Activated effector memory CD4-positive, alpha-beta T cell treated with anti-CD3 and anti-CD28 coated beads, Interleukin-2, amount 50 U/mL, for 16 hours (primary cell): ENCODE measurements around the gene CELF2.
A peak's percentile ranks its signal among the peaks of the same experiment; 100 is the strongest.
"Not testable (repeated sequence)": the region's sequence is repeated elsewhere in the genome, so short reads cannot be mapped to it uniquely, and the experiment has no call there.

ENCODE experiments used
- DNase-seq: peaks from one replicate; pipeline ENCODE4 v3.0.0-alpha.2; 2020

Gene CELF2

GRCh38 chr10:11178606-11179515 lies 161.2 kb downstream of the CELF2 start:
- peak; percentile 94 for DNase-seq

DNA sequence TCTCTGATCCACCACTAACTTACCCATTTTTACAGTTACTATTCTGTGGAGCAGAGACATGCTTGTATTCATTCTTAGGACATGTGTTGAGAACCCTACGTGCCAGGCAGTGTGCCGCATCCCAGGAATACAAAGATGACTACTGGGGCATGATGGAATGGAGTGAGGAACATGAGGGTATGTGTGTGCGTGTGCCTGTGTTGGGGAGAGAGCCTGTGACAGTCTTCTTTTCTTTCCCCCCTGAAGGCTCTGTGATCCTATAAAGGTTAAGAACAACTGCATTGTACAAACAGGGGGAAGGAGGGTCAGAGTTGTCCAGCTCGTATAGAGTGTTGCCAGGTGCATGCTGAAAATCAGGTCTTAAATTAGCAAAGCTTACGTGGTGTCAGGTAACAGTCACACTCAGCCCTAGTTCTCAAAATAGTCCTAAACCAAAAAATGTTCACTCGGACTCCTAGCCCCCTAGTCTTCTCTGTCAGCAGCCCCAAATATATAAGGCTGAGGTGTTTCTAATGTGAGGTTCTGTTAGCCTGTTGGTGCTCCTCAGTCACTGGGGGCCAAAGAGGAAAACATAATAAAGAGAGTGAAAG lies 161.9 kb downstream of the CELF2 start:
- no peak for DNase-seq

- peak; percentile 86 for DNase-seq
Observed at GRCh38 chr10:11180228-11180627, 162.6 kb downstream of the CELF2 start.

DNA sequence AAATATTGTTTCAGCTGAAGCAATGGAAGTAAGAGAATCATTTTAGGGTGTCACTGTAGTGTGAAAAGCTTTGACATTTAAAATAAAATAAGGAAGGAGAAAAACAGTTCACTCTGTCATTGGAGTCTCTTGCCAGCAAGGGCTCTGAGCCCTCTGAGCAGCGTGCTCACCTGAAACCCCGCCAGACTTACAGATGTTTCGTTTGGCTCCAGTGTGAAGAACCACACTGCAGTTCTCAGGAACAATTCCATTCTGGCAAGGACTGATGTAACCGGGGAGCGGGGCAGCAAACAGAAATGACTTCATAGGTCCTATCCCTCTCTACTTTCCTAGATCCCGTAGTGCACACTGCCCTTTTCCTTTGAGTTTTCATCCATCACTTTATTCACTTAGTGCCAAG lies 164.3 kb downstream of the CELF2 start:
- DNase-seq: no peak

DNA sequence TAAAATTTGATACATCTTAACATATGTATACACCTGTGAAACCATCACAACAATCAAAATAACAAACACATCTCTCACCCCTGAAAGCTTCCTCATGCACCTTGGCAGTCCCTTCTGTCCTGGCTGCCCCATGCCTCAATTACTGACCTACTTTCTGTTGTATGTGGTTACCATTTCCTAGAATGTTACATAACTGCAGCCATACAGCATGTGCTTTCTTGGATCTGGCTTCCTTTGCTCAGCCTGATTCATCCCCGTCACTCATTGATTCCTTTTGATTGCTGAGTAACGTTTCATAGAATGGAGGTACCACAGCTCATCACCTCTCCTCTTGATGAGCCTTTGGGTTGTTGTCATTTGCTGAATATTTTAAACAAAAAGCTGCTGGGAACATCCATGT lies 165.3 kb downstream of the CELF2 start:
- no peak for DNase-seq

- no peak for DNase-seq
Observed at GRCh38 chr10:11184093-11184492, 166.4 kb downstream of the CELF2 start.

DNA sequence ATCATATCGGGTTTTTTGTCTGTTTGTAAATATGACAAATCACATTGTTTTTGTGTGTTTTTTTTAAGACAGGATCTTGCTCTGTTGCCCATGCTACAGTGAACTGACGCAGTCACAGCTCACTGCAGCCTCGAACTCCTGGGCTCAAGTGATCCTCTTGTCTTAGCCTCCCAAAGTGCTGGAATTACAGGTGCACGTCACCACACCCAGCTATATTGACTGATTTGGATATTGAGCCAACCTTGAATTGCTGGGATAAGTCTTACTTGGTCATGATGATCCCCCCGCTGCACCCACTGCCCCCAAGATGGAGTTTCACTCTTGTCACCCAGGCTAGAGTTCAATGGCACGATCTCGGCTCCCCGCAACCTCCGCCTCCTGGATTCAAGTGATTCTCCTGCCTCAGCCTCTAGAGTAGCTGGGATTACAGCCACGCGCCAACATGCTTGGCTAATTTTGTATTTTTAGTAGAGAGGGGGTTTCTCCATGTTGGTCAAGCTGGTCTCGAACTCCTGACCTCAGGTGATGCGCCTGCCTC lies 167.5 kb downstream of the CELF2 start:
- DNase-seq: not testable (repeated sequence)

GRCh38 chr10:11186374-11186773 lies 168.7 kb downstream of the CELF2 start:
- no peak for DNase-seq

DNA sequence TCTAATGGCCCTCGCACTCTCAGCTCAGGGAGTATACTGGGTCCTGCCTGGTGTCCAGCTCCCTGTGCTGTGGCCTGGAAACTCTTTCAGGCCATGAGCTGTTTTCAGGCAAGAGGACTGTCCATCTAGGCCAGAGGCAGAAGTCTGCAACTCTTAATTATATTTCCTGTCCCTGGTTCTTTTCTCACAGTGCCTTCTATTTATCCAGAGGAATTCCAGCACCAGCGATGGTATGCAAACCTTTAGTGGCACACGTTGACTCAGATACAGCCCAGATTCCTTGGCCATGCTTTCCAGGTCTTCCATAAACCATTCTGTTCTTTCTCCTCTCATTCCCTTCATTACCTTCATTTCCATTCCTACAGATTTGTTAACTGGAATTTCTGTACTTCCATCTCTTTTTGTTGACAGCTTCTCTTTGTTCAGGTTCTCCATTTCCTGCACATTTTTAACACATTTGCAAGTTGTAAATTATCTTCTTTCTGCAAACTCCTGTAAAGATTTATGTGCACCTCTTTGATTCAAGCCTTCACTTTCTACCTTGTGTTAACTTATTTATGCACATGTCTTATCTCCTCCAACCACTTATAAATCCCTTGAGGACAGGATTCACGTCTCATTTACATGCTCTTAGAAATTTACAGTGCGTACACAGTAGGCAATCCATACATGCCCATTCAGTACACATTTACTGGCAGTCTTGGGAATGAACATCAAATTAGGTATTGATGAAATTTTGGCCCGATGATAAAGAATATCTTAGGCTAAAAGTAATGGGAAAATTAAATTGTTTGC lies 172.1 kb downstream of the CELF2 start:
- no peak for DNase-seq

DNA sequence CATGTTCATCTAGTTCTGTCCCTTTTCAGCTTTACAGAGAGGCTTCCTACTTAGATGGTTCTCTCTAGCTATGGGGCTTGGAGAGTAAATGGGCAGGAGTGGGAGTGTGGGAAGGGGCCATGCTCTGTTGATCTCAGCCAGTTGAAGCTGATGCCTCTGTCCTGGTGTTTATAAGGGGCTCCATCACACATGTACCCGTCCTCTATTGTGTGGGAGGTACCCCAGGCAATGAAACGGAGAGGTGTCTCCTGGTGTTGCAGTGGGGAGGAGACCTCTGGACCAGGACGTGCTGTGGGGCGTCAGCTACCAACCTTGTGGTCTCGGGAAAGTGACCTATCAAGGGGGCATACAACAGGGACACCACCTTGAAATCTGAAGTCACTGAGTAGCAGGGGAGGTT lies 173.5 kb downstream of the CELF2 start:
- DNase-seq: no peak

- DNase-seq: no peak
Observed at GRCh38 chr10:11191678-11192077, 174.0 kb downstream of the CELF2 start.

- DNase-seq: no peak
Observed at GRCh38 chr10:11192304-11193000, 174.8 kb downstream of the CELF2 start.

- DNase-seq: no peak
Observed at GRCh38 chr10:11193001-11193551, 175.4 kb downstream of the CELF2 start.

- no peak for DNase-seq
Observed at GRCh38 chr10:11194859-11195586, 177.4 kb downstream of the CELF2 start.

DNA sequence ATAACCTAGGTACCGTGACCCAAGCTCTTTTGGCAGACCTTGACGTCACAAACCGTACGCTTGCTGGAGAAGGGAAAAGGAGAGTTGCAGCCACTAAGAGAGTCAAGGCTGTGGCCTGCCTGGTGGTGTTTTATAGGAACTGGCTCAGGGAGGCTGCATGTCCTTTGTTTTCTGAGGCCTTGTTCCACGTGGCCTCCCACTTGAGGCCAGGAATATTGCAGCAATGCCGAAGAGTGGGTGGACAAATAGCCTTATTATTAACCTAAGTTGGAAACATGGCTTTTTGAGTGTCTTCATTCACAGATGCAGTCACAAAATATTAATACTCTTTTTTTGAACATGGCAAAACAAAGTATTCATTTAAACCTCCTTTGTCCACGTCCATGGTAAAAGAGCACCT lies 178.0 kb downstream of the CELF2 start:
- DNase-seq: no peak

DNA sequence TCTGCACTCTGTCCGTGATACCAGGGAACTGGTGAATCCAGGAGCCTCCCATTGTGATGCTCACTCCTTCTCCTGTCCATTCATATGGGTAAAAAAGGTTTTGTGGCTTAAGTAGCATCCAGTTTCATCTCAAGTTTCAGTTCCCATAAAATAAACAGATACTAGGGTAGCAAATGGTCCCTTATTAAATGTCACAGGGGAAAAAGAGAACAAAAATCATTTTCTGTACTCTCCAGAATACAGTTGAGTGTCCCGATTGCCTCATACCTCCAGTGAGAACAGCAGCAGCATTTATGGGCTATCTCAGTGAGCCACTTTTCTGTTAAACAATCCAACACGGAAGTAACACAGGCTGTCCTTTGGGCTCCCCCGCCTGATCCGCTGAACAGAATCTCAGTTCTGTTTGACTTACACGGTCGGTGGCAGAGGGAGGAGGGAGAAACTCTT lies 179.6 kb downstream of the CELF2 start:
- DNase-seq: no peak

- no peak for DNase-seq
Observed at GRCh38 chr10:11197878-11198277, 180.2 kb downstream of the CELF2 start.

DNA sequence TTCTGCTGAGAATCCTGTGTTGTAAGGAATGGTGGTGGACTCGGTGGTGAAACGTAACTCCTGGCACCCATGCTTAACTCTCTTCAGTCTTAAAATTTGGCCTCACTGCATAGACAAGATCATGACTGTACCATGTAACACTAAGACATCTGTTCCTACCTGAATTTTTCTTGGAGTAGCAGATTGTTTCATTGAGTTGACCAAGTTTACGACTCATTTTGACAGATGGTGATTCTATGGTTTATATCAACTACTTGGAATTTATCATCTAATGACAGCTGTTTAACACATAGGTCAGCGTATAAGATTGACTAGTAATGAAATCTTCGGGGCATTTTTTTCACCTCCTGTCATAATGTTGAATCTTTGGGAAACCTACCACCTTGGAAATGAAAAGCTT lies 184.2 kb downstream of the CELF2 start:
- no peak for DNase-seq

DNA sequence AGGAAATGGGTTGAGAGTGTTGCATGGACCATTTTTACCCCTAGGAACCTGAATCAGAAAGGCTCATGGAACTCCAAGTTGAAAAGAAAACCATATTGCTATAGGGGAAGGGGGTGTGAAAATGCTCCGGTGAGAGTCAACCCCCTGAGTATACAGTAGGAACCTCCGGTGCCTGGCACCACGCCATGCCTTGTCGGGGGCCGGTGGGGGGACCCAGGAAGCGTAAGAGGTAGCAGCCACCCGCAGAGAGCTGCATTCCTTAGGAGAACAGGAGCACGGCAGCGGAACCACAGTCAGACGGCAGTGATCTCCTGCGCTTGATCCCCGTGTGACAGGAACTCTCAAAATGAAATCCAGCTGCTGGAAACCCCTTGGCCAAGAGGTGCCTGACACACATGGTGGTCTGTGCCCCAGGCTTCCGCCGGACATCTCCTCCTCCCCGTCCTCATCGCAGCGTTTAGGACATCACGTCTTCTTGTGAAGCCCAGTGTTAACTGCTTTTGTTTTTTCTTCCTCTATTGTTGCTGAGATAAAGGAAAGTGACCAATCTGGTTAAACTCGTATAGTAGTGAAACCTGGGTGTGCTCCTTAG lies 186.8 kb downstream of the CELF2 start:
- no peak for DNase-seq

DNA sequence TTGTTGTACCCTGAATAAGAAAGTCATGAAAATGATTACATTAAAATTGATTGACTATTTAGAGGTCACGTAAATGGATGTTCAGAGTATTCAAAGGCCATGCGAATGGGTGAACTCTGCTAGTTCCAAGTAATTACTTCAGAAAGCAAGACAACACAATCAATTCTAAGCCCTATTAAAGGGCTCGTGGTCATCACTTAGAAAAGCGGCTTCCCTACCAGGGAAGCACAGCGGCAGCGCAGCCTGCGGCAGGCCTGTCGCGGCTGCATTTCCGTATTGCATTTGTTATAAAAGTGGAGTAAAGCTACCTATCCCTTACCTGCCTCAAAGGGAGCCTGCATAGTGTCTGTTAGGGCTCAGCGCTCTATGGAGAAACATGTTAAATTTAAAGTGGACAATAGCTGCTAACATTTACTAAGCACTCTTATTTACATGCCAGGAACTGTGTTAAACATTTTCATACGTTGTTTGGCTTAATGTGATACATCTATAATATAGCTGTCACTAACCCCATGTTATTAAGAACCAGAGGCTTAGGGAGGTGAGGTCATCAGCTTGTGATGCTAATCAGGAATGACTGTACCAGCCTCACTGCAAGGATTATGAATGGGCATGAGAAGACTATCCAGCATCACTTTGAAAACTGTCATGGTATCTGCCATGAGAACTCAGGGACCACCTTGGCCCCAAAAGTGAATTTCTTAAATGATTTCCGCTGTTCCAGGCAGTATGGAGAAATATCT lies 187.5 kb downstream of the CELF2 start:
- DNase-seq: no peak
